HG03378 (cell line): Measurements from ENCODE around the gene PTF1A.

Source experiments
- ATAC-seq: cut with Tn5 transposase; IDR thresholded peaks from one replicate; pipeline ENCODE4 v1.9.1; 2021; ENCODE audit warnings: mild to moderate bottlenecking, moderate library complexity; ENCODE audit not compliant: unreplicated experiment

Gene PTF1A, protein sequence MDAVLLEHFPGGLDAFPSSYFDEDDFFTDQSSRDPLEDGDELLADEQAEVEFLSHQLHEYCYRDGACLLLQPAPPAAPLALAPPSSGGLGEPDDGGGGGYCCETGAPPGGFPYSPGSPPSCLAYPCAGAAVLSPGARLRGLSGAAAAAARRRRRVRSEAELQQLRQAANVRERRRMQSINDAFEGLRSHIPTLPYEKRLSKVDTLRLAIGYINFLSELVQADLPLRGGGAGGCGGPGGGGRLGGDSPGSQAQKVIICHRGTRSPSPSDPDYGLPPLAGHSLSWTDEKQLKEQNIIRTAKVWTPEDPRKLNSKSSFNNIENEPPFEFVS

DNA sequence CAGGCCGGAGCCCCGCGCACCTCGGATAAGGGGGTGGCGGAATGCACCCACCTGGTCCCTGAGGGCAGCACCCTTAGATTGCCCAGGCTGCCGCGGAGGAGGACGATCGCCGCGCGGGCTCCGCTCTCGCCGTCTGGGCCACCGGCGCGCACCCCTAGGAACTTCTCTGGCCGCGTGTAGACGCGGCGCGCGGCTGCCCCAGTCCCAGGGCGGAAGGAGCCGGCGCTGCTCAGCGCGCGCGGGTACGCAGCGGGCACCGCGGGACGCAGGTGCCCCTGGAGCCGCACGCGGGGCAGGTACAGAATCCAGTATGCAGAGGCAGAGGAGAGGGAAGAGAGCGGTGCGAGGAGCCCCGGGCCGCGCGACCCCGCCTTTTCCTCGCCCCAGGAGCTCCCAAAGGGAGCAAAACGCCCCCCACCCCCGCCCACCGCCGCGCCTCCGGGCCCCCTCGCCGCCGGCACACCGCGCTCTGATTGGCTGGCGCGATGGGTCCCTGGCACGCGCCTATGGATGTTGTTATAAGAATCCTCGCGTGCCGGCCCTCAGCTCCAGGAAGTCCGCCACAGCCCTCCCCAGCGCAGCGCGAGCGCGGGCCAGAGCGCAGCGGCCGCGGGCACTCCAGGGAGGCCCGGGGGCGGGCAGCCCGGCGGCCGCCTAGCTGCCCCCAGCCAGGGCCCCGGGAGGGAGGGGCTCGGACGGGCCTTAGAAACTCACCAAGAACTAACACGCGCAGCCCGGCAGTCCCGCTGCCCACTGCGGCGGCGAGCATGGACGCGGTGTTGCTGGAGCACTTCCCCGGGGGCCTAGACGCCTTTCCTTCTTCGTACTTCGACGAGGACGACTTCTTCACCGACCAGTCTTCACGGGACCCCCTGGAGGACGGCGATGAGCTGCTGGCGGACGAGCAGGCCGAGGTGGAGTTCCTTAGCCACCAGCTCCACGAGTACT, at the start of gene PTF1A:
Gene PTF1A, plus strand, starts transcription at position 549 of the 948 bp plus-strand sequence. Its CDS starts 219 bp downstream, at position 768.
- ATAC-seq, result no peak

DNA sequence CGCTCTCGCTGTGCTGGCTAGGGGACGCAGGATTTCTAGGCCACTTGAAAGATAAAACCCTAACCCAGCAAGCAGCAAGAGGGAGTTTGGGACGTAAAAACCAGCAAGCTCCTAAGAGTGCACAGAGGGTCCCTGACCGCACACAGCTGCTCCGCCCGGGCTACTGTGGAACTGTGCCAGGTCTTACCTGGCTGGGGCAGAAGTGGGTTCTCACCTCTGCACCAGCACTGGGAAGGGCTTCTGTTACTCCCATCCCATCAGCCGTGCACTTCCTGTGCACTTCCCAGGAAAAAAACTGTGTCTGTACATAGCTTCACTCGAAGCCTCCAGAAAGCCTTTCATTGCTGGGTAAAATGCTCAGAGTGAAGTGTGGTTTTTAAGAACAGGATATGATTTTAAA, 45.9 kb upstream of the PTF1A start:
- ATAC-seq, result no peak

DNA sequence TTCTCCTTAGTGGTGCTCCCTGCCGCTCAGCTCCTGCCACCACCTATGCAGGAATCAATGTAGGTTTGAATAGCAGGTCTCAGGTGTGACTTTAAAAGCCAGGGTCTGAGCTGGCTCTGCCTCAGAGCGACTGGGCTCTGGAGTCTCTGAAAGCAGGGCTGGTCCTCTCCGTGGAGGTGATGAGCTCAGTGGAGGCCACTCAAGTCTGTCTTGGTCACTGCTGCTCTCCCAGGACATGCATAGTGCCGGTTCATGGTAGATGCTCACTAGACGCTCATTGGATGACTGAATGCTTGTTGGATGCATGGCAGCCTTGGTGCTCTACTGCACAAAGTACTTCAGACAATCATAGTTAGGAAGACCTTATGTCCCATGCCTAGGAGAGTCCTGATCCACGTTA, 45.1 kb upstream of the PTF1A start:
- ATAC-seq, result no peak

DNA sequence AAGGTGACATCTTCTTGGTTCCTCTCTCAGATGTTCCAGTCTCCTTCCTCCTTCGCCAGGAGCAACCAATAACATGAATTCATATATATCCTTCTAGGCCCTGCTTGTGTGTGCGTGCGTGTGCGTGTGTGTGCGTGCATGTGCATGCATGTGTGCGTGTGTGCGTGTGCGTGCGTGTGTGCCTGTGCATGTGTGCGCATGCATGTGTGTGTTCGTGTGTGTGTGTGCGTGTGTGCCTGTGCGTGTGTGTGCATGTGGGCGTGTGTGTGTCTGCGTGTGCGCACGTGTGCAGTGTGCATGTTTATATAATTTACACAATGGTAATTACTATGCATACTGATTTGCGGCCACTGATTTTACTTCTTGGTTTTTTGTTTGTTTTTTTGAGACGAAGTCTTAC, 43.9 kb upstream of the PTF1A start:
- ATAC-seq, result no peak

DNA sequence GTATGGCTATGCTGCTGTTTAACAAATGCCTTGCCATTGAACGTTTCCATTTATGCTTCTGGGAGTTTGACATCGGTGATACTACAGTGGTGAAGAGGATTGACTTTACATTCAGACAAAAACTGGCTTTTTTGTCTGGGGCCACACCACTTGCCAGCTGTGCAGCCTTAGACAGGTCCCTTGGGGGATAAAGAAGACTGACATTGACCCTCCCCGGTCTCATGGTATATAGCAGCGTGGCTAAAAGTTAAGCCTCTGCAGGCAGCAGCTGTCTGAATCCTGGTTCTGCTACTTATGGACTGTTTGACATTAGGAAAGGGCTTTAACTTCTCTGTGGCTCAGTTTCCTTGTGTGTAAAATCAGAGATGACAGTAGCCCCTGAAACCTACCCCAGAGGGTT, 42.0 kb upstream of the PTF1A start:
- ATAC-seq, result no peak

DNA sequence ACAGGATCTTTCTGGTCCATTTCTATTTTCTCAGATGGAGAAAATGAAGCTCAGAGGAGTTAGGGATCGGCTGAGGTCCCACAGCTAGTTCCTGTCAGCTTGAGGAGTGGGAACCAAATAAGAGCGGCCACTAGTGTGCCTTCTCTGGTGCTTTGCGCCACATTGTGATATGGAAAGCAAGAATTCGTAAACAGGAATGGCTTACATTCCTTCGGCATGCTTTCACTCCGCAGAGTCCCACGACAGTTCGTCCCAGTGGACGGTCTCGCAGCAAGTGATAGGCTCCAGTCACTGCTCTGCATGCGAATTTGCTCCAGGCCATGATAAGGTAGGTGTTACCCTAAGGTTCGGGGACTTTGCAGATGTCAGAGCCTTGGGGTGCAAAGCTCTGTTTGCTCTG, 41.5 kb upstream of the PTF1A start:
- ATAC-seq, result no peak

DNA sequence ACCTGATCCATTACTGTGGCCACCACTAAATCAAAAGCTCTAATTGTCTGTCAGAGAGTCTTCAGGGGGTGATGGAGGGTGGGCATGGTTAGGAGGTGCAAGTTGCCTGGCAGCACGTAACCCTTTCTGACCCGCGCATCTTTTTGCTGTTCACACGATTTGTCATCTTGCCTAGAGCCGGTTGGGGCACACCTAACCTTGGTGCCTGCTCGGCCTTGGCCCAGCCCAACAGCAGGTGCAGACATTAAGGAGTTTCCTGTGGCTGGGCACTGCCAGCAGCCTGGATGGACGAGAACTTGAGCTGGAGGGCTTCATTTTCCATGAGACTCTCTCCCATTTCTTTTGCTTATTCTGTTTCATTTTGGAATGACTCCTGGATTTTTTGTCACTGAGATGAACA, 41.0 kb upstream of the PTF1A start:
- no peak for ATAC-seq

DNA sequence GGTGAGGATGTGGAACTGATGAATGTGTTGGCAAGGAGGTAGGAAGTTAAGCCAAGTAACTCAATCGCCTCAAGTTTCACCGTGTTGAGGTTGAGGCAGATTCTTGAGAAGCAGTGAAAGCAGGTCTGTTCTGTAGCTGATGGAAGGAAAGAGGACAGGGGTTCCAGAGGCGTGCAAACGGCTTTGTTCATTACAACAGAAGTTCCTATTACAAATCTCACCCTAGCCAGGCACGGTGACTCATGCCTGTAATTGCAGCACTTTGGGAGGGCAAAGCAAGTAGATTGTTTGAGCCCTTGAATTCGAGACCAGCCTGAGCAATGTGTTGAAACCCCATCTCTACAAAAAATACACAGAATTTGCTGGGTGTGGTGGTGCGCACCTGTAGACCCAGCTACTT, 36.9 kb upstream of the PTF1A start:
- no peak for ATAC-seq

DNA sequence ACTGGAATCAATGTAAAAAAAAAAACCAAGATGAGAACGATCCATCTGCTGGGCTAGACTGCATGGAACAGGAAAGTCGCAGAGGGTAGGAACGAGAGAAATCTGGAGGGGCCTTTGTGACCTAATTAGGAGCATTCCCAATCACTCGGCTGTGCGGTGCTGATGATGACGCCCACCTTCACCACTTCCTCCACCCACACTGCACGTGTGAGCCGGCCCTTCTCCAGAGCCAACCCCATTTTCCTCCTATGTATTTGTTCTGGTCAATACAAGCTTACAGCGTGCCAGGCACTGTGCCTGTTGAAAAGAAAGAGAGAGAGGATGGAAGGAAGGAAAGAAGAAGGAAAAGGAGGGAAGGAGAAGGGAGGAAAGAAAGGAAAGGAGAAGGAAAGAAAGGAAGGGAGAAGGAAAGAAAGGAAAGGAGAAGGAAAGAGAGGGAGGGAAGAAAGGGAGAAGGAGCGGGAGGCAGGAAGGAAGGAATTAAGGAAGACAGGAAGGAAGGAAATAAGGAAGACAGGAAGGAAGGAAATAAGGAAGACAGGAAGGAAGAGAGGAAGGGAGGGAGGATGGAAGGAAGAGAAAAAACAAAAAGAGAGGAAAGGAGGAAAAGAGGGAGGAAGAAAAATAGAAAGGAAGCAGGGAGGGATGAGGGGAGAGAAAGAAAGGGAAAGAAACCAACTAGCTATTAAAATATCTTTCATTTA, 35.5 kb upstream of the PTF1A start:
- no peak for ATAC-seq

DNA sequence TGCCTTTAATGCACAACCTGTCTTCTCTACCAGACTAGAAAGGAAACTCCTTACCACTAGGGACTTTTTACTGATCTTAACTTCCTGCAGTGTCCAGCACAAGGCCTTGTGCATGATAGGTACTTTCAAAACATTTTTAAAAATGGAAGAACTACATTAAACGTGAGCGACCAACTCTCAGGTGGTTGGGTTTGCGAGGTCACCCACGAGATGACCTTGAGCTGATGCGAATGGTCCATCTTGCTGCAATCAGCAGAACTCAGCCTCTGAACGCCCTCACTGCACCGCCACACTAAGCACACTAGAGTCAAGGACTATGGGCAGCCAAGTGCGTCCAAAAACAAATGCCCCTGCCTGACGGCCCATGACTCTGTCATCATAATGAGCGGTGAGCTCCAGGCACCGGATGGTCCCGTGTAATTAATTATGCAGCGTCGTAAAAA, 34.9 kb upstream of the PTF1A start:
- peak; percentile 70 for ATAC-seq

DNA sequence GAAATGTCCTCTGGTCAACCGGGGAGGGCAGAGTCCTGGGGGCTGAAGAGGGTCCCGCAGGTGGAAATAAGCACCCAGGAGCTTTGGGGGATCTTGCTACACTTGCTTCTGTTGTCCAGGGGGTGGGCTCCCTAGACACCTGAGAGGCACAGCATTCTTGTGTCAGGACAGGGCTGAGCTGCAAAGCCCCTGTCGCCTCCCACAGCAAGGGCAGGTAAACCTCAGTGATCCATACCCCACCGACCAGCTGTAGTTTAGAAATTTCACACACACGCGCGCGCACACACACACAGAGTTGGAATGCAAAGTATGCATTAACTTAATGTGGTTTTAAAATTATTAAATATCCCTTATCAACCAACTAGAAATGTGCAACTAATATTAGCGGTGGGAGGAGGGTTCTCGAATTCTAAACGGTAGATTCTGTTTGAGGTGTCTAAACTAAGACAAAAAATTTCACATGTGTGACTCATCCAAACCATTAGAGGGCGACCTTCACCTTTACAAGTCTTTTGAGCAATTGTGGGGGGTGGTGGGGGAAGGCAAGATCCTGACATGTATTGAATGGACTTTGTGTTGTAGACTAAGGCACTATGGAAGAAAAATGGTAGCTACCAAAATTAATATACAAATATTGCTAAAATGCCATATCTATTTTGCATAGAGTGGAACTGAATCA, 34.3 kb upstream of the PTF1A start:
- no peak for ATAC-seq

DNA sequence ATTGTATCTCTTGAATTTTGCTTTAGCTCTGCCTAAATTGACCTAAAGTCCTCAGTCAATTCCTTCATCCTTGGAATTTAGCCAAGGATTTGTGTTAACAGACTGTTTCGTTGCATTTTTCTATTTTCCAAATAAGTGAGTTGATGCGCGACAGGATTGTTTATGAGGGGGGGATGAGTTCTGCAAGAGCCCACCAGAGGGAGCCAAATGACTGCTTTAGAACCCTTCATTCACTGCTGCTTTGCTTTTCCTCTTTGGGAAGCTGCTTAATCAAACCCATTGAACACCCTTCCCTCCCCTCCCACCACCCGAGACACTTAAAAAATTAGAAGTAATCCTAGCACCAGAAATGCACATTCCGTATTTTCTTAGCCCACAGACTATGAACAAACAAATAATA, 33.7 kb upstream of the PTF1A start:
- no peak for ATAC-seq

DNA sequence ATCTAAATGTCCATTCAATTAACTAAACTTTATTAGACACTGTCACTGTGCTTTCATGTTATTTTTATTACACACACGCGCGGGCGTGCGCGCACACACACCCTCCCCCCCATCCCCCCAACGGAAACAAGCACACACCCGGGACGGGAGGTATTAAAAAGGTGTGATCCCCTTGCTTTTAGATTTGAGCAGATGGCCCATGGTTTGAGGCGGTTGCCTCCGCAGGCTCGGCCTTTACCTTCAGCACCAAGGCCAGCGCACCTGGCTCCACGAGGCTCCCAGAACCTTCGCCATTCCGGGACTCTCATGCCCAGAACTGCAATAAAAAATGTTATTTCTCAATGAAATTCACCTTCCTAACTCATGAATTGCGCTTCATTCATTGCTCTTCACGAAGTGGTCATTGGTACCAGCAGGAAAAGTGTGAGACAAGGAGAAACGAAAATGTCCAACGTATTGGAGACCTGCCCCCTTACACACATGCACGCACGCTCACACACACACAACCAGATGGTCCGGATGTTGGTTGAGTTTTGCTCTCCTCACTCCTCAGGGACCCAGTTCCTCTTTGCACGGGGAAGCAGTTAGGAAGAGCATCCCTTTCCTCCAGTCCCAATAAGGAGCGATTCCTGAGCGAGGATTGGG, 20.8 kb upstream of the PTF1A start:
- no peak for ATAC-seq

DNA sequence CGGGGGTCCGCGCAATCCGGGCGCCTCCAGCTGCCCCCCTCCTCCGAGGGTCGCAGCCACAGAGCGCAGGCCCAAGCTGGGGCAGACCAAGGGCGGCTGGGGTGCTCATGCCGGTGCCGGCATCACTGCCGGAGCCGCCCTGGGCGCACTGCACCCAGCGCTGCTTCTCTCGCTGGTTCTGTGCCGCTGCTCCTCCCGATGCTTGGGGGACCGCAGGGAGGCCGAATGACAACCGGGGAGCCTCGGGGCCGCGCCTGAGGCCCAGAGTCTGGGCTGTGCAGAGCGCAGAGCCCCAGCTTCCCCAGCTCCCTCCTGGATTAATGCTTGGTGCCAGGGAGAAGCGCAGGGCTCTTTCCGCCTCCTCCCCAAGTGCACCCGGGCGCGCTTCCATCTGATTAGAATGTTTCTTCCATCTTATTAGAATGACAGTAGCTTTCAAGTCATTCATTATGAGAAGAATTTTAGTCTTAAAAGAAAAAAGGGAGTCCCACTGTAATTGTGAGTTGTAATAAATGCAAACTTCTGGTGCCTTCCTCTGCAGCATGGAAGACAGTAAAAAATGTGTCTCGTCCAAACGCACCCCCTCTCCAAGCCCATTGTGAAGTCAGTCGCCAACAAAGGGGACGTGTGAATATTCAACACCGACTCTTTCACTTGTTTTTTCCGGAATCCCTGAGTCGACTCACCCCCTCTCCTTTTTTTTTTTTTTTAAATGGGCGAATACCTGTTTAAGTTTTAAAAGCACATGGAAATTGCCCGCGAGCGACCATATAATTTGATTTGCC, 19.5 kb upstream of the PTF1A start:
- no peak for ATAC-seq

DNA sequence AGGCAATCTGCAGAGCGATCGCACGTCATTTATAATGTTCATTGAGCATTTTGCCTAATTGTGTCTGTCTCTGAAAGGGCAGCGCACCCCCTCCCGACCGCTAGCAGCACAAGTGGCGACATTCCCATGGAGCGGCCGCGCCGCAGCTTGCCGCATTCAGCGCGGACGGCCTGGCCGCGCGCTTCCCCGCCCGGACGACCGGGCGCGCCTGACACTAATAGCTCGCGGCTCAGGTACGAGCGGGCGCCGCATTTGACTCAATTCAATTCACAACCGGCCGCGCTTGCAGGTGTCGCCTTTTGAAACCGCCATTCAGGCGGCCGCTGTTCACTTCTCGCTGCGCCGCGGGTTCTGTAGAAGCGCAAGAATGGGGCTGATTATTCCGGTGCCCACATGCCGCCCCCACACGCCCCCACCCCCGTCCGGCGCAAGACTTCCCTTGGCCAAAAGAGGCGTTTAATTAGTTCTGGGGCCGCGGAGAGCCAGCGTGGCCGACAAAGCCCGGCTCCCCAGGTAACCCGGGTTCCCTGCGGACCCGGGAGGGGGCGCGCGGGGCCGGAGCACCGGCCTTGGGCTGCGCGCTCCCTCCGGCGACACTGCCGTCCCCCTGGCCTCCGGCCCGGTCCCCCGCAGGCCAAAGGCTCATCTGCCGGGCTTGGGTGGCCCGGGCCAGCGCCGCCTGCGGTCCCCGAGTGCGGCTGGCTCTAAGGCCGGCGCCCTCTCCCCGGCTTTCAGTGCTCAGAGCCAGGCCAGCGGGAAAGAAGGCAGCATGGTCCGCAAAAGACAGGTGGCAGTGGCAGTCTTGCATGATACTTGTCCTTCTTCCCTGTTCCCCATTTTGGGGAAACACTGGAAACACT, 18.7 kb upstream of the PTF1A start:
- no peak for ATAC-seq

DNA sequence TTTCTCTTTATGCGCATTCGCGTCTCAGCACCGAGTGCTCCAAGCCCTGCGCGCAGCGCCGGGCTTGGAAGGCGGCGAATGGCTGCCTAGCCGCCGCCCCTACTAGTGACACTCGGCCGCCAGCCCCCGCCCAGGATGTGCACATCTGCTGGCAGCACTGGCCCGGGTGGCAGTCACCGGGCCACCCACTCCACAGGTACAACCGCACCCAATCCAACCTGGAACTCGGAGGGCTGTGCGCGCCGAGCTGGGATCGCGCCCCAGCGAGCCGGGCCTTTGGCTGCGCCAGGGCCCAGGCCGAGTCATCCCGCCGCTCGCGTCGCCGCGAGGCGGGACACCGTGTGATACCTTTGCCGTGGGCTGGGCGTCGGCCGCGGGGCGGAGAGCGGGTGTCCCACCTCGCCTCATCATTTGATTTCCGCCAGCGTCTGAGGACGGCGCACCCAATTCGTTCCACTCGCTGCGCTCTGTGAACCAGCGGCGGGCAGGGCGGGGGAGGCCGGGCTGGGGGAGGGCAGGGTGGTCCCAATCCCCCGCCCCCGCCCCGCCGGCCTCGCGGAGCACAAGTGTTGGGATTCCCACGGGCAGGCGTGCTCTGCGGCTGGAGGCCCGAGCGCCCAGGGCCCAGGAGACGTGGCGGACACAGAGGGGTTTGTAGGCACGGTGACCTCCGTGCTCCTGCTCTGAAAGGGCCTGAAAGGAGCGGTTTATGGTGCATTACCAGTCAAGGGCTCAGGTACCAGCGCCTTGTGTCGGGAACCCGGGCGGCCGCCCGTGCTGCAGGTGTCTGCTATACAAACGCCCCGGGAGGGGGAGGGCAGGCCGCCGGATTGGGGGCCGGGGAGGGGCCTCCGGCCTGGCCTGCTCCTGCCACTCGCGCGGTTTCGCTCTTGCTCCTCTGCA, 17.8 kb upstream of the PTF1A start:
- no peak for ATAC-seq

DNA sequence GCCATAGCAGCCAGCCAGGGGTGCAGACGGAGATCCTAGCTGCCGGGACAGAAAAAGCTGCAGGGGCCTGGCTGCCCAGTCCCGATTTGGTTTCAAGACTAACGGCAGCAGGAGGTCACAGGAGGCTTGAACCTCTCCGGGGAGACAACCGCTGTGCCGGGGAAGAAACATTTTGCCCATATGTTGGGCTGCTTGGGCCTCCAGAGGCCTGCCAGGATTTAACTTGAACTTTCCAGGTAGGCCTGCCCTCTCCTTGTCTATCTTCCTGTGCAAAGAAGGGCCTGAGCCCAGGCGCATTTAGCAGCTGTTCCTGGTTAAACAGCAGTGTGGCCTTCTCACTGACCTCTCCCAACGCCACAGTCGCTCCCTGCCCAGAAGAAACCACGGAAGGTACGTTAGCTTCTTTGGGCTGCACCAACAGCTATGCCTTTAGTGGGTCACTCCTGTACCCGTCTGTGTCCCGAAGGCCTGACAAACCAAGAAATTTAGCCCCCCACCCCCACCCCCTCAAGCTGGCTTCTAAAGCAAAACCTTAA, 17.1 kb upstream of the PTF1A start:
- ATAC-seq, result no peak
